ENCODE results near the gene BCL11B. TPM values are rescaled to one million over a fixed set of nuclear protein-coding genes. Genes with fewer than 3 reads are reported as not detected.

Gene BCL11B
- total RNA-seq, 1 donor from 2014 or later, result 1.3 TPM

GRCh38 chr14:99287269-99287942 is 15.4 kb upstream of the BCL11B start:
- Histone ChIP-seq H2AFZ (replicated peaks) (no peak overlapping the region), H3K4me2 (no peak overlapping the region), H3K4me3 (no peak overlapping the region), H4K20me1 (ENCODE audit: low read depth) (no peaks in the 10 kb centered on the region), H3K27ac (no peak overlapping the region), H3K79me2 (ENCODE audit: low read depth) (no peaks in the 10 kb centered on the region), H3K9ac (no peak overlapping the region), H3F3A (ENCODE audit: low read depth) (no peaks in the 10 kb centered on the region), H3K9me3 (ENCODE audit: low read depth) (no peaks in the 10 kb centered on the region), H3K27me3 (no peaks in the 10 kb centered on the region), H3K4me1 (no peaks in the 10 kb centered on the region), H3K36me3 (no peaks in the 10 kb centered on the region)
- no peaks in the 10 kb centered on the region for H3K36me3 Mint-ChIP-seq
- no peaks in the 10 kb centered on the region for H3K4me1 Mint-ChIP-seq
- no peak overlapping the region for H3K4me3 Mint-ChIP-seq
- no peak for DNase-seq (ENCODE audit: low spot score)
- no peaks in the 10 kb centered on the region for H3K9me3 Mint-ChIP-seq
- no peak overlapping the region for H3K27ac Mint-ChIP-seq
- no peak for TF ChIP-seq EZH2 (IDR thresholded peaks at IDR 0.05)
- TF ChIP-seq CTCF (IDR thresholded peaks at IDR 0.05), result no peak
- no peak for TF ChIP-seq EZH2phosphoT487 (IDR thresholded peaks at IDR 0.05)
- H3K27me3 Mint-ChIP-seq (ENCODE audit: insufficient read depth, low read depth), result peaks cover 9% of the 10 kb centered on the region

GRCh38 chr14:99286761-99287160 is 14.8 kb upstream of the BCL11B start:
- H4K20me1 ChIP-seq (ENCODE audit: low read depth), result no peaks in the 10 kb centered on the region
- no peaks in the 10 kb centered on the region for H3F3A ChIP-seq (ENCODE audit: low read depth)
- TF ChIP-seq EZH2 (IDR thresholded peaks at IDR 0.05), result no peak
- TF ChIP-seq EZH2phosphoT487 (IDR thresholded peaks at IDR 0.05), result no peak
- TF ChIP-seq CTCF (IDR thresholded peaks at IDR 0.05), result no peak
- Mint-ChIP-seq H3K27me3 (ENCODE audit: insufficient read depth, low read depth) (peaks cover 10% of the 10 kb centered on the region), H3K4me3 (no peak overlapping the region), H3K27ac (no peak overlapping the region), H3K9me3 (no peaks in the 10 kb centered on the region), H3K4me1 (no peaks in the 10 kb centered on the region), H3K36me3 (no peaks in the 10 kb centered on the region)
- no peak for DNase-seq (ENCODE audit: low spot score)
- no peak overlapping the region for H3K4me3 ChIP-seq
- H2AFZ ChIP-seq (replicated peaks), result no peak overlapping the region
- no peak overlapping the region for H3K9ac ChIP-seq
- no peaks in the 10 kb centered on the region for H3K9me3 ChIP-seq (ENCODE audit: low read depth)
- no peaks in the 10 kb centered on the region for H3K36me3 ChIP-seq
- no peaks in the 10 kb centered on the region for H3K4me1 ChIP-seq
- no peaks in the 10 kb centered on the region for H3K79me2 ChIP-seq (ENCODE audit: low read depth)
- H3K27ac ChIP-seq, result no peak overlapping the region
- no peaks in the 10 kb centered on the region for H3K27me3 ChIP-seq
- no peak overlapping the region for H3K4me2 ChIP-seq

GRCh38 chr14:99284254-99285004 is 12.4 kb upstream of the BCL11B start:
- no peak for DNase-seq (ENCODE audit: low spot score)
- Histone ChIP-seq H3K27me3 (no peaks in the 10 kb centered on the region), H3K4me1 (no peaks in the 10 kb centered on the region), H3F3A (ENCODE audit: low read depth) (no peaks in the 10 kb centered on the region), H3K4me2 (no peak overlapping the region), H3K9me3 (ENCODE audit: low read depth) (no peaks in the 10 kb centered on the region), H3K79me2 (ENCODE audit: low read depth) (no peaks in the 10 kb centered on the region), H3K4me3 (no peak overlapping the region), H3K9ac (no peak overlapping the region), H3K27ac (no peak overlapping the region), H4K20me1 (ENCODE audit: low read depth) (no peaks in the 10 kb centered on the region), H2AFZ (replicated peaks) (peak overlapping the region; percentile 26), H3K36me3 (no peaks in the 10 kb centered on the region)
- H3K9me3 Mint-ChIP-seq, result no peaks in the 10 kb centered on the region
- peaks cover 10% of the 10 kb centered on the region for H3K27me3 Mint-ChIP-seq (ENCODE audit: insufficient read depth, low read depth)
- no peaks in the 10 kb centered on the region for H3K4me1 Mint-ChIP-seq
- no peak overlapping the region for H3K4me3 Mint-ChIP-seq
- H3K36me3 Mint-ChIP-seq, result no peaks in the 10 kb centered on the region
- H3K27ac Mint-ChIP-seq, result no peak overlapping the region
- TF ChIP-seq CTCF (IDR thresholded peaks at IDR 0.05), result no peak
- TF ChIP-seq EZH2 (IDR thresholded peaks at IDR 0.05), result no peak
- TF ChIP-seq EZH2phosphoT487 (IDR thresholded peaks at IDR 0.05), result no peak

All from neural progenitor cell (in vitro differentiated cells).